ENCODE measurements around the gene HPCAL1.

The HPCAL1 gene

DNA sequence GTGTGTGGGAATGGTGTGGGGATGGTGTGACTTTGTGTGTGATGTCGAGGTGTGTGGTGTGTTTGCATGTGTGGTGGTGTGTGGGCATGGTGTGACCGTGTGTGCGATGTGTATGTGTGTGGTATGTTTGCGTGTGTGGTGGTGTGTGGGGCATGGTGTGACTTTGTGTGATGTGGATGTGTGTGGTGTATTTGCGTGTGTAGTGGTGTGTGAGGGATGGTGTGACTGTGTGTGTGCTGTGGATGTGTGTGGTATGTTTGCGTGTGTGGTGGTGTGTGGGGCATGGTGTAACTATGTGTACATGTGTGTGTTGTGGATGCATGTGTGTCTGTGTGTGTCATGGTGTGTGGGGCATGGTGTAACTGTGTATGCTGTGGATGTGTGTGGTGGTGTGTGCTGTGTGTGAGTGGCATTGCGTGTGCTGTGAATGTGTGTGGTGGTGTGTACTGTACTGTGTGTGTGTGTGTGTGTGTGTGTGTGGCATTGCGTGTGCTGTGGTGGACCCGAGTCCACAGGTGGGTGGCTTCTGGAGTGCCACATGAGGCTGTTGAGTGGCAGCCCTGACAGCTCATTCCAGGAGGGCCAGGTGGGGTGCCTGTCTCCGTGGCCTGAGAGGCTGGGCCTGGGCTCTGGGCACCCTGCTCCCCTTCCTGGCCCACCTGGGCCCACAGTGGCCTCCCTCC is 130.7 kb downstream of the HPCAL1 start:
- peaks cover 0 to 31% (median 9%) of the 10 kb centered on the region in 11 experiments; a peak in 7 of 22 replicates for H4K20me1 ChIP-seq
- no peak overlapping the region for H3K27ac ChIP-seq
- peaks cover 22 to 40% (median 30%) of the 10 kb centered on the region in 11 experiments for H3K27me3 ChIP-seq
- peaks cover 10 to 29% (median 15%) of the 10 kb centered on the region in 10 experiments; a peak in 19 of 20 replicates for H3K4me1 ChIP-seq
- peaks cover 0 to 10% (median 1%) of the 10 kb centered on the region in 11 experiments; a peak in 10 of 22 replicates for H3K36me3 ChIP-seq
- H3K9me3 ChIP-seq (replicated peaks in 1 of 11) = no peaks in the 10 kb centered on the region
- no peak overlapping the region for H3K4me3 ChIP-seq
- TF ChIP-seq Cebpa-rat (IDR thresholded peaks at IDR 0.05) = no peak
- H3K9ac ChIP-seq = no peak overlapping the region
- peak overlapping the region in 7 of 11 experiments; percentile 34 to 77 (median 39); a peak in 8 of 22 replicates for H3K4me2 ChIP-seq

DNA sequence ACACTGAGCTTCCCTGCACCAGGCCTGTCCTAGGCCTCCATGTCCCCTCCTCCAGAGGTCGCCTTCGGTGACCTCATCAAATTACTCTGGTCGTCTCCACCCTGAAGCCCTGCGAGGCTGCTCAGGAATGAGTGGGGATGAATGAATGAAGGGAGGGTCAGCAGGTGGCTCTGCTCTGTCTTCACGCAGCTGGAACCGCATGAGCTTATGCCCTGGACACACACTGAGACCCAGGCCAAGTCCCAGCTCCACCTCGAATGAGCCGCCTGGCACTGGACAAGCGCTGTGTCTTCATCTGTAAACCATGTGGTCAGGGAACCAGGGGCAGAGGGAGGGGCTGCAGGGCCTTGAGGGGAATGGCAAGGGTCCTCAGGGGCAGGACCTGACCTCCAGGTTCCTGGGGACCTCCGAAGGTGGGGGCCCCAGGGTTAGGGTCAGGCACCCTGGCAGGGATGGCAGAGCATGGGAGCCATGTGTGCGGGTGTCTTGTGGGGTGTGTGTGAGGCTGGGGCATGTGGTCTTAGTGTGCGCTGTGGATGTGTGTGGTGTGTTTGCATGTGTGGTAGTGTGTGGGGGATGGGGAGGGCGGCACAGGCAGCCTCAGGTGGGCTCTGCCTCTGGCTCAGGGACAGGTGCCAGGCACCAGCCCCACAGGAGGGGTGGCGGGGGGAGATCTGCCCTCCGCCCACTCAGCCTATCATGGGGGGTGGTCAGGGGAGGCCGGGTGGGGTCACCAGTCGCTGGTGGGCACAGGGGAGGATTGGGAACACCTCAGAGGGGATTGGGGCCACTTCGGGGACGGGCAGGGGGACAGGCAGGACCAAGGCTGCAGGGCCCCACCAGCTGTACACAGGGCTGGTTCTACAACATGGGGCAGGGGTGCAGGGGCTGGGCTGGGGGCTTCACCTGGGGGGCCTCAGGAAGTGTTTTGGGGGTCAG is 131.5 kb downstream of the HPCAL1 start:
- Histone ChIP-seq H3K27me3 (peaks cover 22 to 40% (median 30%) of the 10 kb centered on the region in 11 experiments), H3K4me2 (peak overlapping the region in 7 of 11 experiments; percentile 23 to 68 (median 32); a peak in 9 of 22 replicates), H4K20me1 (peaks cover 0 to 36% (median 17%) of the 10 kb centered on the region in 11 experiments; a peak in 10 of 22 replicates), H3K4me1 (peaks cover 10 to 29% (median 15%) of the 10 kb centered on the region in 10 experiments; a peak in 19 of 20 replicates), H3K4me3 (no peak overlapping the region), H3K9me3 (replicated peaks in 1 of 11) (no peaks in the 10 kb centered on the region), H3K27ac (no peak overlapping the region), H3K9ac (no peak overlapping the region), H3K36me3 (peaks cover 1 to 18% (median 8%) of the 10 kb centered on the region in 11 experiments; a peak in 20 of 22 replicates)
- TF ChIP-seq Cebpa-rat (IDR thresholded peaks at IDR 0.05) = no peak

DNA sequence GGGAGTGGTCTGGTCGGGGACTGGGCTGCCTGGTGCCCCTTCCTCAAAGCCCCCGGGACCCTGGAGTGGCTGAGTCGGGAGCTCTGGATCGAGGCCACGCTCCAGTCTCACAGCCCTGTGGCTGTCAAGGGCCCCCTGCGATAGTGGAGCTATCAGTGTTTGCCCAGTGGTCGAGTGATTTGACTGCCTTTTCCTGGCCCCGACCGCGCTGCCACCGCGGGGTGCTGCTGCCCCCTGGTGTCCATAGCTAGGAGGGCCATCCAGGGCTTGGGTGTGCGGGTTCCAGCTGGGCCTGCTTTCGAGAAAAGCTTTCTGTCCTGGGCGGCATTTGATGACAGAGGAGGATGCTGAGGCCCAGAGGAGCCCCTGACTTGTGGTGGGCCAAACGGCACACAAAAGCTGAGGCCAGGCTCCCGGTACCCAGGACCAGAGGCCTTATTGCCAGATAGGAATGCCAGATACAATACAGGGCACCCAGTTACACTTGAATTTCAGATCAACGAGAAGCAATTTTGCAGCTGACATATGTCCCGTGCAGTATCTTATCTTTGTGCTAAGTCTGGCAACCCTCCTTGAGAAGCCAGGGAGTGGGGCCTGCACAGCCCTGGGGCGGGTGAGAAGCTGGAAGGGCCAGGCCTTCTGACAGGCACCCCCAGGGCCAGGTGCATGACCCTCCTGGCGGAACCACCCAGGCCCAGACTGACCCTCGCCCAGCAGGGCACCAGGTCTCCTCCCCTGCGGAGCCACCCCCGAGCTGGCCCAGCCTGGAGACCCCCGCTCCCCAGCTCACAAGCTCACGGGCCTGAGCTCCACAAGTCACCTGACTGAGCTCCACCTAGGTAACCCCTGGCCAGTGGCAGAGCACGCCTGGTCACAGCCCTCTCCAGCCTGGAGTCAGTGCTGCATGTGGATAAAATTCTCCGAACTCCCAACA is 132.4 kb downstream of the HPCAL1 start:
- no peaks in the 10 kb centered on the region for H3K9me3 ChIP-seq (replicated peaks in 1 of 11)
- H3K9ac ChIP-seq = no peak overlapping the region; a peak in 1 of 22 replicates
- peaks cover 10 to 27% (median 18%) of the 10 kb centered on the region in 11 experiments for H3K36me3 ChIP-seq
- no peak for TF ChIP-seq Cebpa-rat (IDR thresholded peaks at IDR 0.05)
- H3K4me2 ChIP-seq = peak overlapping the region in 7 of 11 experiments; percentile 23 to 68 (median 32); a peak in 9 of 22 replicates
- peaks cover 22 to 37% (median 30%) of the 10 kb centered on the region in 11 experiments for H3K27me3 ChIP-seq
- H3K27ac ChIP-seq = no peak overlapping the region
- no peak overlapping the region for H3K4me3 ChIP-seq
- H3K4me1 ChIP-seq = peaks cover 10 to 29% (median 16%) of the 10 kb centered on the region in 10 experiments; a peak in 19 of 20 replicates
- H4K20me1 ChIP-seq = peaks cover 0 to 44% (median 27%) of the 10 kb centered on the region in 11 experiments; a peak in 13 of 22 replicates

DNA sequence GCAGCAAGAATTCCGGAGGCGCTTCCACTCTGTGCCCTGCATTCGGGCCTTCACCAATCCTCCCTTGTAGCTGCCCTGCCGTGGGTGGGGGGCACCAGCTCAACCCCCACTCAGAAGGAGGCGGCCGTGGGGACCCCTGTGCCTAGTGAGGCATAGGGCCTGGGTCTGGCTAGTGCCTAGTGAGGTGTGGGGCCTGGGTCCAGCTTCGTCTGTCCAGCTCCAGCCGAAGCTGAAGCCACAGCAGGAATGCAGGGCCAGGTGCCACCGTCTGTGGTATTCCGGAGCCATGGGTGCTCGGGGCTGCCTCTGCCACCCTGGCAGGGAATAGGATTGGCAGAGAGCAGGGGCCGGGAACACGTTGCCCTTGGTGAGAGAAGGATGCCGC is 133.1 kb downstream of the HPCAL1 start:
- peaks cover 17 to 34% (median 24%) of the 10 kb centered on the region in 11 experiments for H3K36me3 ChIP-seq
- H4K20me1 ChIP-seq = peaks cover 0 to 50% (median 28%) of the 10 kb centered on the region in 11 experiments; a peak in 16 of 22 replicates
- peaks cover 10 to 29% (median 16%) of the 10 kb centered on the region in 10 experiments; a peak in 19 of 20 replicates for H3K4me1 ChIP-seq
- H3K9ac ChIP-seq = no peak overlapping the region
- no peaks in the 10 kb centered on the region for H3K9me3 ChIP-seq (replicated peaks in 1 of 11)
- no peak overlapping the region for H3K4me2 ChIP-seq
- no peak overlapping the region for H3K27ac ChIP-seq
- H3K27me3 ChIP-seq = peaks cover 22 to 33% (median 28%) of the 10 kb centered on the region in 11 experiments
- no peak for TF ChIP-seq Cebpa-rat (IDR thresholded peaks at IDR 0.05)
- no peak overlapping the region for H3K4me3 ChIP-seq

DNA sequence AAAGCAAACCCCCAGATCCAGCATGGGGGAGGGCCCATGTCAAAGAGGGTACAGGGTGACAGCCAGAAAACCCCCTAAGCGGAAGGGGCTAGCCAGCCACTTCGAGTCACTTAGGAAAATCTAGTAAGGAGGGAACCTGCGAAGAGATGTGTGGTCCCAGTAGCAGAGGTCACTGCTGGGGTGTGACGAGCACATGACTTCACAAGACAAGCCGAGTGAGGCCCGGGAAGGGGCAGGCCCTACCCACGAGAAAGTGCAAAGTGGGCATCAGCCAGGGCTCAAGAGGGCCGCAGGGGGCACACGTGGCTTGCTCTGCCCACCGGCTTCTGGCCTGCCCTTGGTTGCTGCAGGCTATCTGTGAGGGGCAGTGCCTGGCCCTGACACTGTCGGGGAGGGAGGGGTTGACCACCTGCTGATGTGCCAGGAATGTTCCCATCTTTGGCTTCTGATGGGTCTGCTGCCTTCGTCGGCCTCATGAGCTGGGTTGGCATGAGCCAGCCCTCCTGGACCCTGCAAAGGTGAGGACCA is 133.9 kb downstream of the HPCAL1 start:
- no peak overlapping the region for H3K9ac ChIP-seq
- peaks cover 8 to 27% (median 15%) of the 10 kb centered on the region in 10 experiments; a peak in 19 of 20 replicates for H3K4me1 ChIP-seq
- peaks cover 0 to 57% (median 28%) of the 10 kb centered on the region in 11 experiments; a peak in 16 of 22 replicates for H4K20me1 ChIP-seq

DNA sequence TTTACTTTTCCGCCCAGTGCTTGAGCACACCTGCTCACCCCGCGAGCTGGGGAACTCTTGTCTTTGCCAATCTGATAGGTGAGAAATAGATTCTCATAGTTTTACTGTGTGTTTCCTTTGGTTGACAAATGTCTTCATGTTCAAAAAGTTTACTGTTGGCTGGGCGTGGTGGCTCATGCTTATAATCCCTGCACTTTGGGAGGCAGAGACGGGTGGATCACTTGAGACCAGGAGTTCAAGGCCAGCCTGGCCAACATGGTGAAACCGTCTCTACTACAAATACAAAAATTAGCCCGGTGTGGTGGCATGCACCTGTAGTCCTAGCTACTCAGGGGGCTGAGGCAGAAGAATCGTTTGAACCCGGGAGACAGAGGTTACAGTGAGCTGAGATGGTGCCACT is 135.1 kb downstream of the HPCAL1 start:
- Histone ChIP-seq H3K27me3 (peaks cover 5 to 13% (median 9%) of the 10 kb centered on the region in 11 experiments; a peak in 19 of 22 replicates), H3K9ac (no peak overlapping the region), H3K4me2 (no peak overlapping the region), H3K9me3 (replicated peaks in 1 of 11) (no peaks in the 10 kb centered on the region), H3K36me3 (peaks cover 37 to 54% (median 44%) of the 10 kb centered on the region in 11 experiments), H4K20me1 (peaks cover 0 to 61% (median 38%) of the 10 kb centered on the region in 11 experiments; a peak in 16 of 22 replicates), H3K4me3 (no peak overlapping the region), H3K4me1 (peaks cover 0 to 17% (median 8%) of the 10 kb centered on the region in 10 experiments; a peak in 13 of 20 replicates), H3K27ac (no peak overlapping the region)
- TF ChIP-seq Cebpa-rat (IDR thresholded peaks at IDR 0.05) = no peak

More for the DNA sequence above, 133.9 kb downstream of the HPCAL1 start:
- no peaks in the 10 kb centered on the region for H3K9me3 ChIP-seq (replicated peaks in 1 of 11)
- peaks cover 15 to 25% (median 20%) of the 10 kb centered on the region in 11 experiments for H3K27me3 ChIP-seq
- no peak for TF ChIP-seq Cebpa-rat (IDR thresholded peaks at IDR 0.05)
- H3K27ac ChIP-seq = no peak overlapping the region
- no peak overlapping the region for H3K4me3 ChIP-seq
- H3K4me2 ChIP-seq = no peak overlapping the region
- peaks cover 25 to 42% (median 33%) of the 10 kb centered on the region in 11 experiments for H3K36me3 ChIP-seq

DNA sequence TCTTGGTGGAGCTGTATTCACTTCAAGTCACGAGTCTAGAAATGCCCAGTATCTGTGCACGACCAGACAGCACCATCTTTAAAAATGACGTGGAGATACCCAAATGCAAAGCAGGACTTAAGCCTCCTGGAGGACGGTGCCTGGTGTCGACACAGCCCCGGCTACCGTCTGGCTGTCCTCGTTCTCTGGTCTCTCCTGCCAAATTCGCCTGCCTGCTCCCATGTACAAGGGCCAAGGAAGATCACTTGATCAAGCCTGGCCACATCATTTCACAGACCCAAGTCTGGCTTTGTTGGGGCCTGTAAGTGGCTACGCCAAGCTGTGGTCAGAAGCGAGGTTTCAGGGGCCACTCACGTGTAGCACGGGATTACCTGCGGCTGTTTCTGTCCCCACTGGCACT is 136.0 kb downstream of the HPCAL1 start:
- H4K20me1 ChIP-seq = peaks cover 0 to 70% (median 46%) of the 10 kb centered on the region in 11 experiments; a peak in 17 of 22 replicates
- peaks cover 0 to 14% (median 7%) of the 10 kb centered on the region in 10 experiments; a peak in 12 of 20 replicates for H3K4me1 ChIP-seq
- H3K4me2 ChIP-seq = no peak overlapping the region
- peaks cover 0 to 4% (median under 1%) of the 10 kb centered on the region in 11 experiments; a peak in 7 of 22 replicates for H3K27me3 ChIP-seq
- H3K9ac ChIP-seq = no peak overlapping the region
- no peaks in the 10 kb centered on the region for H3K9me3 ChIP-seq (replicated peaks in 1 of 11)
- H3K4me3 ChIP-seq = no peak overlapping the region
- no peak for TF ChIP-seq Cebpa-rat (IDR thresholded peaks at IDR 0.05)
- H3K27ac ChIP-seq = no peak overlapping the region
- peaks cover 46 to 62% (median 53%) of the 10 kb centered on the region in 11 experiments for H3K36me3 ChIP-seq

Measured in BLaER1 treated with 17β-estradiol and CSF1 and Interleukin-3, amounts not matched to agents 10 nM and 100 nM (cell line).